Smooth muscle cell of the brain vasculature (primary cell): ENCODE data around the gene RHBDF1.
"Not testable (repeated sequence)": the region's sequence is repeated elsewhere in the genome, so short reads cannot be mapped to it uniquely, and the experiment has no call there.

ENCODE experiments used
- DNase-seq: peaks from one replicate; pipeline ENCODE4 v3.0.0-alpha.2; 2012; ENCODE audit warnings: low read depth, low spot score

RHBDF1 gene

DNA sequence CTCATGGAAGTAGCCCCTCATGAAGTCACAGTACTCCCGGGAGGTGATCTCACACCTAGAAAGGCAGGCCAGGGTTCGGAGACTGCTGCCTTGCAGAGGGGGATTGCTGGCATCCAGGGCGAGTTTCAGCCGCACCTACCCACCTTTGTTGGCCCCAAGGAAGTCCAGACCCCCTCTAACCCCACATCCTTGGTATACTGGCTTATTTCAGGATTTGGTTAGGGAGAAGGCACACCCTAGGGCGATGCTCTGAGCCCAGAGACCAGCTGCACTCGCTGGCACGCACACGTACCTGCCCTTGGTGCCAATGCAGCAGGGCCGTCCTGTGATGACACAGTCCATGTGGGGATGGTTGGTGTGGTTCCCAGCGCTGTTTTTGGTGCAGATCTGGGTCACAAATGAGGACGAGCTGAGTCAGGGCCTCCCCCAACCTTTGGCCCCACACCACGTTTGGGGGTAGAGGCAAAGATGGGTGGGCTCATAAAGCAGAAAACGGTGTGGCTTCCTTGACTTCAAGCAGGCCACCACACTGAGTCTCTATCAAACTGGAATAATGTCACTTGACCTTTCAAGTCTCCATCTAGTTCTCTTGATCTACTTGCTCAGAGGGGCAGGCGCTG, 12.9 kb downstream of the RHBDF1 start:
- no peak for DNase-seq

DNA sequence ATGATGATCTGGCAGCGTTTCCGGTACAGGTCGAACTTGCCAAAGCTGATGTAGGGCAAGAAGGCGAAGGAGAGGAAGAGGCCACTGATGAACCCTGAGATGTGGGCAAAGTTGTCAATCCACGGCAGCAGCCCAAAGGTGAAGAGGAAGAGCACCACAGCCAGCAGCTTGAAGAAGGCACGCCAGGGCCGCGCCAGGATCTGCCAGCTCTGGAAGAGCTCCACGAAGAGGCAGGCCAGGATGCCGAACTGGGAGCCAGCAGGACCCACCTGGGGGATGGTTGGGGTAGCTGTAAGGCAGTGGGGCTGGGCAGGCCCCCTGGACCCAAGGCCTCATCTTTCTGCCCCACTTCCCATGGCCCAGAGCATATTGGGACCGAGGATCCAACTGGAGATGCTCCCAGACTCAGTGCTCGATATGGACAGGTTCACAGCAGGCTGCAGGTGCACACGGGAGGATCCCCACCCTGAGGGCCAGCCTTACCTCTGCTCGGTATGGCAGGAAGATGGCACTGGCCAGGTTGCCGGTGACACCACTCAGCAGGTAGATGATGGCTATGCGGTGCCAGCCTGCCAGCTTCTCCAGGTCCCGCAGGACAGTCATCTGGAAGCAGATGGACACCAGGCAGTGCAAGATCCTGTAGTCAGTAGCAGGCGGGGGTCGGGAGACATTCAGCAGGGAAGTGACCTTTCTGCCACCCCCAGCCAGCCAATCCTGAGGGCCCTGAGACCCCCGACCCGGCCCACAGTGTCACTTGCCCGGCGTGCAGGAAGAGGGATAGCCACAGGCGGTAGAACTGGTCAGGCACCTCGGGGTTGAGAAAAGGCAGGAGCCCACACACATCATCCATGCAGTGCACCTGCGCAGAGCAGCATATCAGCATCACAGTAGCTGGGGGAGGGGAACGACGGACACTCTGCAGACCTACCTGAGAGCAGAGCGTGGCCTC, 13.7 kb downstream of the RHBDF1 start:
- no peak for DNase-seq

DNA sequence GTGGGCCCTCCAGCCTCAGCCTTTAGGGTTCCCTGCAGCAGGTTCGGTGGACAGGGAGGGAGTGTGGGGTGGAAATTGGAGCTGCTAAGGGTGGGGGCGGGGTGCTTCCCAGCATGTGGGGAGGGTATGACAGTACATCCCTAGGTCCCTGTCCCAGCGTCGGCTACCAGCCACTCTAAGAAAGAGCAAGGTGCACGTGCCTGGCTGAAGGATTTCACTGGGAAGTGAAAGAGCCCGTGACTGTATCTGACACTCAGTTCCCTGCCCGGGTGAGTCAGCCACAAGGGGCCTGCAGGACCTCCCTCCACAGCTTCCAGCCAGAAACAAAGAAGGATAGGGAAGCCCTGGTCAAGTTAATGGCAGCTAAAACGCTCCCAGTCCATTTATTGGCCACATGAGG, 14.7 kb downstream of the RHBDF1 start:
- no peak for DNase-seq

DNA sequence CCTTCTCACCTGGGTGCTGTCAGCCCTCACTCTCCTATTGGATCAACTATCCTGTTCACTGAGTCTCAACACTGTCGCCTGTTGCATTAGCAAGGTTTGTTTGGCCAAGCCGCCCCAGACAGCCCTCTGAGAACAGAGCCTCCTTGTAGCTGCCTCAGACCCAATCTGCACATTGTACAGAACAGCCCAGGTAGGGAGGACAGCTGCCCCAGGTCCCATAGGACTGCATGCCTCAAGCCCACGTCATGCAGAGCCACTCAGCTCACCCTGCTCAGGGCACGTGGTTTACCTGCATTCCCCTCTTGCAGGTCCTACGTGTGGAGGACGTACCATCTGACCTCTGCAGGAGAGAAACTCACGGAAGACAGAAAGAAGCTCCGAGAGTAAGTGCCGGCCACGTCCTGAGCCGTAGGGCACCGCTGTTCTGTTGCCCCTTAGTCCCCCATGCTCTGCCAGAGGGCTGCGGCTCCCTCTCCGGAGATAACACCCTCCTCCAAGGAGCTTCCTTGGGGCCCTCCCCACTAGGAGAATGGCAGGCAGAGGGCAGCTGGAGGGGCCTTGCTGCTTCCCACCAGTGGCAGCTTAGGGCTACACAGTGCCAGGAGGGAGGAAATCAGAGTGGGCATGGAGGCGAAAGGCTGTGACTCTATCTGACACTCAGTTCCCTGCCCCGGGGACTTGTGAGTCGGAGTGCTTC, 16.1 kb downstream of the RHBDF1 start:
- no peak for DNase-seq

- no peak for DNase-seq
These were observed 16.8 kb downstream of the RHBDF1 start for GRCh38 chr16:55571-56136.

DNA sequence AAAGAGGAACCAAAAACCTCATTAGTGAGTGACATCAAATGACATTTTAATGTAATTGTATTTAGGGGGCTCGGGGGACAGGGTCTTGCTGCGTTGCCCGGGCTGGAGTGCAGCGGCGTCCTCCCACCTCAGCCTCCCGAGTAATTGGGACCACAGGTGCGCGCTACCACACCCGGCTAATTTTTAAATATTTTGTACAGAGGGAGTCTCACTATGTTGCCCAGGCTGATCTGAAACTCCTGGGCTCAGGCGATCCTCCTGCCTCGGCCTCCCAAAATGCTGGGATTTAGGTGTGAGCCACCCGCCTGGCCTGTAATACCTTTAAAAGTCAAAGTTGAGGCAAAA, 18.2 kb downstream of the RHBDF1 start:
- no peak for DNase-seq

DNA sequence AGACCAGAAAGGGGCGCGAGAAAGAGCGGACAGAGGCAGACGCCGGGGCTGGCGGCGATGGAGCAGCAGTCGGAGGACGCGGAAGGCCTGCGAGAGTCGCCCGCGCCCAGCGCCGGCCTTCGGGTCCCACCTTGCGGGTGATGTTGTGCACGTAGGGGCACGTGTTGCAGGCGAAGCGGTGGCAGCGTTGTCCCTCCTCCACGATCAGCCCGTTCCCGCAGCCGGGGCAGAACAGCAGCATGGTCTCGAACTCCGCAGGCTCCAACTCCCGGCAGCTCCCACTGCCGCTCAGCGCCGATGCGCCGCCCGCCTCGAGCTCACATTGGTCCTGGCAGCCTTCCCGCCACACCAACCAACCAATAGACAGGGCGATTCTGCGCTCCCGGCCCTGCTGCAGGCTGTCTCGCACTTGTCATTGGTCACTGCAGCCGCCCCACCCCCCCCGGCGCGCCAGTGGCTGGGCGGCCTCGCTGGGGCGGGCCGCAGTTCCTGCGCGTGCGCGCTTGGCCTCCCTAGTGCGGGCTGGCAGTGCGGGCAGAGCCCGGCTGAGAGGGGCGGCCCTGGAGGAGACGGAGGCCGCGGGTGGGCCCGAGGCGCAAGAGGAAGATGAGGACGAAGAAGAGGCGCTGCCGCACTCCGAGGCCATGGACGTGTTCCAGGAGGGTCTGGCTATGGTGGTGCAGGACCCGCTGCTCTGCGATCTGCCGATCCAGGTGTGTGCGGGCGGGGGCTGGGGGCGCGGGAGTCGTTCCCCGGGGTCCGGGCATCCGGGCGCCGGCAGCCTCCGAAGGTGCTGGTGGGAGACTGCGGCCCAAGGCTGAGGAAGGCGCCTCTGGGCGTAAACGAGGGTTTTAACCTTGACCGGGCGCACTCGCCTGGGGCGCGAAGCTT, 18.8 kb downstream of the RHBDF1 start, which contains the start of the genes POLR3K and SNRNP25:
POLR3K (minus strand) TSS at position 263 of the 891 bp plus-strand sequence; CDS start at position 241, 22 bp downstream.
SNRNP25 (plus strand) TSS at position 483 of the 891 bp plus-strand sequence; CDS start at position 672, 189 bp downstream.
- DNase-seq, result peak; percentile 93

GRCh38 chr16:50769-51591, 21.5 kb downstream of the RHBDF1 start:
- DNase-seq, result no peak

- DNase-seq, result no peak
These were observed 25.2 kb downstream of the RHBDF1 start for GRCh38 chr16:47234-47633.

GRCh38 chr16:46510-46909, 25.9 kb downstream of the RHBDF1 start:
- DNase-seq, result not testable (repeated sequence)

GRCh38 chr16:45454-45853, 27.0 kb downstream of the RHBDF1 start:
- no peak for DNase-seq

DNA sequence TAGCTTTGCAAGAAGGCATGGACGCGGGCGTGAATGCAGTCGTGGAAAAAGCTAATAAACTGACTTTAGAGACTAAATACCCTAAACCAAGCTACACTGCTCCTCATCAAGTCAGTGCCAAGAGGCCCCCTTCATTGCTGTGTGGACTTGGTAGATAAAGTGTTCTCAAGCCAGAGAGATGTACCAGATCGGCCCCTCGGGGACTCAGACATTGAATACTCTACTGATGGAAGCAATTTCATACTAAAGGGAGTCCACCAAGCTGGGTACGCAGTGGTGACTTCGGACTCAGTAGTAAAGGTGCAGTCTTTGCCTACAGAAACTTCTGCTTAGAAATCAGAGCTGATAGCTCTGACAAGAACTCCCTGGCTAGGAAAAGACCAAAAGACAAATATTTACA, 27.8 kb downstream of the RHBDF1 start:
- DNase-seq, result no peak

DNA sequence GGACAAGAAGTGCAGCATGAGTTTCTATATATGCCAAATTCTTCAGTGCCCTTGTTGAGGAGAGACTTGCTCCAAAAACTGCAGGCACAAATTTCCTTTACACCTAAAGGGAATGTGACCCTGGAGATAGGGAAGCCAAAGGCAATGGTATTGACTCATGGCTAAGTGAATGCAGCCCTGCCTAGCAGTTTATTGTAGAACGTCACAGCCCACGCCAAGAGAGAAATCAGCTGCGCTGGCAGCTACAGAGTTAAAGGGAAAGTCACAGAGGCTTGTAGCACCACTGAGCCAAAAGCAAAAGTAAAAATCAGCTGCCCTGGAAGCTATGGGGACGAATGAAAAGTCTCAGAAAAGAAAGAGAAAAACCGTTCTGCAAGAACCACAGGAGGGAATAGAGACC, 29.1 kb downstream of the RHBDF1 start:
- DNase-seq, result no peak

- no peak for DNase-seq
These were observed 29.7 kb downstream of the RHBDF1 start for GRCh38 chr16:42691-43090.

- no peak for DNase-seq
These were observed 30.4 kb downstream of the RHBDF1 start for GRCh38 chr16:42069-42457.

DNA sequence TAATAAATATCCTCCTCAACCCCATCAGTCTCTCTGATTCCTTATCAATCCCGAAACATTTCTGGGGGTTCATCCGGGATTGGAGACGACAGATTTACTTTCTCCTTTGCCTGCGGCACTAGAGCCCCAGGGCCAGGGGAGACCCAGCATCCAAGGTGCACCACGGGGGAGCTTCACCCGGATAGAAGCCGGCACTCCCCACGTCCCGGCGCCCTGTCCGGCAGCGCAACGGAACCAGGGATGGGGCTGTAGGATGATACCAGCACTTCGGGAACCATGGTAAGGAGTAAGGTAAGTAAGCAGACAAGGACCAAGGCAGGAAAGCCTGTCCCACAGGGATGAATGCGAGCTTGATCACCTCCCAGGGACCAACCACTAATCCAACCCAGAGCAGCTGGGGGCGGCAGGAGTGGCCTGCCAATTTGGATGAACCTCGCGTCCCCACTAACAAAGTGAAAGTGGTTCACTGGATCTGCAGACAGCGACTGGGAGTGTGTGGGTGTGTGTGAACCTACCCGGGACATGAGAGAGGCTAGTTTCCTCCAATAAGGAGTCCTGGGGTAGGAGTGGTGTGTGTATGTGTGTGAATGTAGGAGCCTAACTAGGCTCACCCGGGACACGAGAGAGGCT, 30.9 kb downstream of the RHBDF1 start:
- no peak for DNase-seq

GRCh38 chr16:38941-39892, 33.2 kb downstream of the RHBDF1 start:
- DNase-seq, result no peak

- not testable (repeated sequence) for DNase-seq
These were observed 34.2 kb downstream of the RHBDF1 start for GRCh38 chr16:38206-38605.
